ENCODE results near the gene PRKN.

DNA sequence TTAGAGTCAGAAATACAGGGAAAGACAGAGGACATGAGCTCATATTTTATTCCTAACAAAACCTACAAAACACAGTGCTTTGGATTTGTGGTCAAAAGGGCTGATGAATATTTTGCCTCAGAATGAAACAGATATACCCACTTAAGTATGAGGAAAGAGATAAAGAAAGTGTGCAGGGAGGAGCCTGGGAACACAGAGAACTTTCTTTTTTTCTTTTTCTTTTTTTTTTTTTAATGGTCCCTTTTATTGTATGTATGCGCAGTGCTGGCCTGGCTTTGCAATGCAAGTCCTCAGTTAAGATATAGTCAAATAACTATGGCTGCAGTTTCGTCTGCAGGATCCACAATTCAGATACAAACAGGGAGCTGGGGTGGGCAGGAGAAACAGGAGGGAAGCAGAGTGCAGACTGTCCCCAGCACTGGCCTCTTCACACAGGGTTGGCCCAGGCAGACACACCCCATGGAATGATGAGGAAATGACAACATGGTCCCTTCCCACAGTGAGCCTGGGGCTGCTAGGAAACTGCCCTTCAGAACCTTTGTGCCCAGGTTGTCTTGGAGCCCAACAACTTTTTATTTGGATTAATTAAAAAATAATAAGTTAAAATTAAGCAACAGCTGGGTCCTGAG lies 823.9 kb downstream of the PRKN start:
- TF ChIP-seq, protein P1, sequence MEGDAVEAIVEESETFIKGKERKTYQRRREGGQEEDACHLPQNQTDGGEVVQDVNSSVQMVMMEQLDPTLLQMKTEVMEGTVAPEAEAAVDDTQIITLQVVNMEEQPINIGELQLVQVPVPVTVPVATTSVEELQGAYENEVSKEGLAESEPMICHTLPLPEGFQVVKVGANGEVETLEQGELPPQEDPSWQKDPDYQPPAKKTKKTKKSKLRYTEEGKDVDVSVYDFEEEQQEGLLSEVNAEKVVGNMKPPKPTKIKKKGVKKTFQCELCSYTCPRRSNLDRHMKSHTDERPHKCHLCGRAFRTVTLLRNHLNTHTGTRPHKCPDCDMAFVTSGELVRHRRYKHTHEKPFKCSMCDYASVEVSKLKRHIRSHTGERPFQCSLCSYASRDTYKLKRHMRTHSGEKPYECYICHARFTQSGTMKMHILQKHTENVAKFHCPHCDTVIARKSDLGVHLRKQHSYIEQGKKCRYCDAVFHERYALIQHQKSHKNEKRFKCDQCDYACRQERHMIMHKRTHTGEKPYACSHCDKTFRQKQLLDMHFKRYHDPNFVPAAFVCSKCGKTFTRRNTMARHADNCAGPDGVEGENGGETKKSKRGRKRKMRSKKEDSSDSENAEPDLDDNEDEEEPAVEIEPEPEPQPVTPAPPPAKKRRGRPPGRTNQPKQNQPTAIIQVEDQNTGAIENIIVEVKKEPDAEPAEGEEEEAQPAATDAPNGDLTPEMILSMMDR (IDR thresholded peaks at IDR 0.05) = no peak
- no peak for TF ChIP-seq POLR2A (IDR thresholded peaks at IDR 0.05)

Data from thyroid gland (tissue), 4 donors.